H9 (cell line): ENCODE results near the gene SPNS3. TPM values are rescaled to one million over a fixed set of nuclear protein-coding genes. Genes with fewer than 3 reads are reported as not detected.

Source experiments
- DNase-seq: peaks from one replicate; pipeline ENCODE4 v3.0.0-alpha.2; 2017
- H2AFZ ChIP-seq: one replicate; pipeline ENCODE4 v1.6.1; 2013; ENCODE audit warnings: mild to moderate bottlenecking, low read length, control low read depth, moderate library complexity
- H2AK5ac ChIP-seq: 2 replicates; pipeline ENCODE4 v1.6.1; 2013; ENCODE audit warnings: low read length, control low read depth, mixed read lengths; ENCODE audit not compliant: insufficient read length
- H2BK120ac ChIP-seq: one replicate; pipeline ENCODE4 v1.6.1; 2013; ENCODE audit warnings: low read depth, mild to moderate bottlenecking, low read length, control low read depth, inconsistent platforms; ENCODE audit not compliant: poor library complexity, severe bottlenecking
- H2BK12ac ChIP-seq: 2 replicates; pipeline ENCODE4 v1.6.1; 2013; ENCODE audit warnings: low read length, control low read depth, mixed read lengths, low read depth; ENCODE audit not compliant: insufficient read length
- H2BK15ac ChIP-seq: 2 replicates; pipeline ENCODE4 v1.6.1; 2013; ENCODE audit warnings: low read depth, low read length, control low read depth
- H2BK20ac ChIP-seq: one replicate; pipeline ENCODE4 v1.6.1; 2013; ENCODE audit warnings: low read depth, mild to moderate bottlenecking, low read length, control low read depth, inconsistent platforms; ENCODE audit not compliant: poor library complexity, severe bottlenecking
- H2BK5ac ChIP-seq: 2 replicates; pipeline ENCODE4 v1.6.1; 2013; ENCODE audit warnings: low read length, control low read depth, mixed read lengths; ENCODE audit not compliant: insufficient read length
- H3K14ac ChIP-seq: 2 replicates; pipeline ENCODE4 v1.6.1; 2013; ENCODE audit warnings: low read length, control low read depth; ENCODE audit not compliant: insufficient read depth
- H3K18ac ChIP-seq: 2 replicates; pipeline ENCODE4 v1.6.1; 2013; ENCODE audit warnings: low read depth, mild to moderate bottlenecking, mixed read lengths, low read length, control low read depth; ENCODE audit not compliant: insufficient read length
- H3K23ac ChIP-seq: 2 replicates; pipeline ENCODE4 v1.6.1; 2013; ENCODE audit warnings: low read length, control low read depth, mixed read lengths, low read depth; ENCODE audit not compliant: insufficient read length
- H3K23me2 ChIP-seq: 2 replicates; pipeline ENCODE4 v1.6.1; 2013; ENCODE audit warnings: low read depth, mild to moderate bottlenecking, mixed read lengths, low read length, control low read depth; ENCODE audit not compliant: insufficient read length, poor library complexity, severe bottlenecking
- H3K27ac ChIP-seq: 2 replicates; pipeline ENCODE4 v1.5.1; 2013; ENCODE audit warnings: low read length, control low read depth, mixed read lengths, low read depth; ENCODE audit not compliant: insufficient read length
- H3K27me3 ChIP-seq: 2 replicates; pipeline ENCODE4 v1.6.1; 2013; ENCODE audit warnings: low read length, control low read depth, inconsistent platforms; ENCODE audit not compliant: insufficient read depth
- H3K4ac ChIP-seq: 2 replicates; pipeline ENCODE4 v1.6.1; 2013; ENCODE audit warnings: low read depth, mild to moderate bottlenecking, control low read depth, inconsistent platforms, low read length, moderate library complexity
- H3K4me1 ChIP-seq: 2 replicates; pipeline ENCODE4 v1.6.1; 2013; ENCODE audit warnings: low read length, control low read depth, inconsistent platforms; ENCODE audit not compliant: insufficient read depth
- H3K4me2 ChIP-seq: 2 replicates; pipeline ENCODE4 v1.6.1; 2013; ENCODE audit warnings: low read length, control low read depth, mixed read lengths; ENCODE audit not compliant: insufficient read length, insufficient read depth
- H3K56ac ChIP-seq: 2 replicates; pipeline ENCODE4 v1.6.1; 2013; ENCODE audit warnings: low read depth, mild to moderate bottlenecking, mixed read lengths, low read length, control low read depth; ENCODE audit not compliant: insufficient read length
- H3K79me1 ChIP-seq: 2 replicates; pipeline ENCODE4 v1.6.1; 2013; ENCODE audit warnings: low read depth, mild to moderate bottlenecking, moderate library complexity, low read length, control low read depth, inconsistent platforms; ENCODE audit not compliant: insufficient read depth, poor library complexity, severe bottlenecking
- H3K79me2 ChIP-seq: 2 replicates; pipeline ENCODE4 v1.6.1; 2013; ENCODE audit warnings: low read length, control low read depth, inconsistent platforms; ENCODE audit not compliant: insufficient read depth
- H3K9ac ChIP-seq: 2 replicates; pipeline ENCODE4 v1.6.1; 2013; ENCODE audit warnings: low read length, control low read depth, mixed read lengths; ENCODE audit not compliant: insufficient read length; ENCODE audit errors: extremely low read depth
- H3K9me3 ChIP-seq: one replicate; pipeline ENCODE4 v1.6.1; 2013; ENCODE audit warnings: low read depth, low read length, inconsistent platforms; ENCODE audit not compliant: control insufficient read depth
- H3T11ph ChIP-seq: one replicate; pipeline ENCODE4 v1.6.1; 2013; ENCODE audit warnings: mild to moderate bottlenecking, low read length, control low read depth, inconsistent platforms
- H4K20me1 ChIP-seq: one replicate; pipeline ENCODE4 v1.6.1; 2013; ENCODE audit not compliant: control insufficient read depth, insufficient read length, insufficient read depth
- H4K5ac ChIP-seq: 2 replicates; pipeline ENCODE4 v1.6.1; 2013; ENCODE audit warnings: low read depth, mild to moderate bottlenecking, mixed read lengths, low read length, control low read depth; ENCODE audit not compliant: insufficient read length
- H4K8ac ChIP-seq: replicated peaks from 2 replicates; pipeline ENCODE4 v1.6.1; 2013; ENCODE audit warnings: low read length, control low read depth, mixed read lengths, low read depth; ENCODE audit not compliant: insufficient read length
- H4K91ac ChIP-seq: 2 replicates; pipeline ENCODE4 v1.6.1; 2013; ENCODE audit warnings: low read depth, mild to moderate bottlenecking, moderate library complexity, mixed read lengths, low read length, control low read depth; ENCODE audit not compliant: insufficient read length
- H3K27ac Mint-ChIP-seq, 3 experiments: 2 replicates in 2 of 3; 3 replicates in 1 of 3; pipeline ENCODE4 v1.8.0; 2020 to 2021; ENCODE audit warnings: mixed read lengths in 3 of 3, mild to moderate bottlenecking in 1 of 3, moderate library complexity in 1 of 3
- H3K27me3 Mint-ChIP-seq: 2 replicates; pipeline ENCODE4 v1.8.0; 2021; ENCODE audit warnings: low read depth, mild to moderate bottlenecking, moderate library complexity, mixed read lengths
- H3K36me3 Mint-ChIP-seq, 3 experiments: 2 replicates in 2 of 3; 3 replicates in 1 of 3; pipeline ENCODE4 v1.8.0; 2020 to 2021; ENCODE audit warnings: low read depth in 3 of 3, mixed read lengths in 3 of 3; ENCODE audit not compliant: insufficient read depth in 1 of 3
- H3K4me1 Mint-ChIP-seq, 2 experiments: 2 replicates each; pipeline ENCODE4 v1.8.0; 2020; ENCODE audit warnings: mixed read lengths in 2 of 2
- H3K4me3 Mint-ChIP-seq, 2 experiments: 2 replicates in 1 of 2; 3 replicates in 1 of 2; pipeline ENCODE4 v1.8.0; 2020 to 2021; ENCODE audit warnings: mild to moderate bottlenecking in 2 of 2, mixed read lengths in 2 of 2, moderate library complexity in 1 of 2
- H3K9me3 Mint-ChIP-seq, 2 experiments: 2 replicates in 1 of 2; 3 replicates in 1 of 2; pipeline ENCODE4 v1.8.0; 2020; ENCODE audit warnings: mild to moderate bottlenecking in 2 of 2, mixed read lengths in 2 of 2, moderate library complexity in 1 of 2
- CTCF ChIP-seq: fragments of 200-600 bp; sonication (generic); conservative IDR thresholded peaks from 3 replicates; pipeline ENCODE4 v1.8.0; 2021; ENCODE audit warnings: antibody characterized with exemption, mild to moderate bottlenecking
- WGBS: extraction: QIAGEN DNeasy Blood & Tissue Kit; methylation state at CpG from one replicate; pipeline ENCODE4 v1.1.7; 2013; ENCODE audit warnings: missing lambda C conversion rate, low lambda C conversion rate, mixed read lengths; ENCODE audit not compliant: insufficient read length; ENCODE audit errors: extremely low coverage; 5-methylcytosine and 5-hydroxymethylcytosine counted together
- total RNA-seq: library from RNA; stranded (reverse); gene quantifications from 2 replicates; pipeline ENCODE4 v1.2.1, GENCODE V29; 2021

The SPNS3 gene
- total RNA-seq, 1 experiment from 2014 or later, result not detected

- no peak for TF ChIP-seq CTCF
- no peak overlapping the region for H3K9ac ChIP-seq
- H2BK120ac ChIP-seq, result no peak overlapping the region
- no peak overlapping the region for H4K5ac ChIP-seq
- H3K9me3 Mint-ChIP-seq, result no peaks in the 10 kb centered on the region; a peak in 1 of 5 replicates
- DNase-seq, result no peak
- no peaks in the 10 kb centered on the region for H3K23me2 ChIP-seq
- no peak overlapping the region for H3K56ac ChIP-seq
- H2AFZ ChIP-seq, result no peak overlapping the region
- H2AK5ac ChIP-seq, result no peak overlapping the region
- no peaks in the 10 kb centered on the region for H3K36me3 Mint-ChIP-seq
- peaks cover 7 to 20% of the 10 kb centered on the region in 2 experiments for H3K4me1 Mint-ChIP-seq
- H3K4me2 ChIP-seq, result no peak overlapping the region
- no peak overlapping the region for H3K27ac ChIP-seq
- no peaks in the 10 kb centered on the region for H3K4me1 ChIP-seq
- H3K4me3 Mint-ChIP-seq, result no peak overlapping the region
- no peaks in the 10 kb centered on the region for H3K9me3 ChIP-seq
- no peaks in the 10 kb centered on the region for H3K79me2 ChIP-seq
- H2BK15ac ChIP-seq, result no peak overlapping the region
- no peak overlapping the region for H3T11ph ChIP-seq
- no peak overlapping the region for H2BK12ac ChIP-seq
- no peaks in the 10 kb centered on the region for H4K20me1 ChIP-seq
- H2BK5ac ChIP-seq, result no peak overlapping the region
- no peaks in the 10 kb centered on the region for H3K79me1 ChIP-seq
- no peak overlapping the region for H3K18ac ChIP-seq
- H3K4ac ChIP-seq, result no peak overlapping the region
- H3K27me3 Mint-ChIP-seq, result peaks cover 24% of the 10 kb centered on the region
- no peak overlapping the region for H4K8ac ChIP-seq
- H3K14ac ChIP-seq, result no peak overlapping the region
- H2BK20ac ChIP-seq, result no peak overlapping the region
- H3K23ac ChIP-seq, result no peak overlapping the region
- WGBS, result no CpG with 5 or more reads among the region's 11 CpGs
- no peak overlapping the region for H3K27ac Mint-ChIP-seq
- no peak overlapping the region for H4K91ac ChIP-seq
- H3K27me3 ChIP-seq, result no peaks in the 10 kb centered on the region
These were observed 76.8 kb downstream of the SPNS3 start for GRCh38 chr17:4510618-4510941.
